ENCODE results near the gene UBE2B. TPM values are rescaled to one million over a fixed set of nuclear protein-coding genes. Genes with fewer than 3 reads are reported as not detected.

UBE2B gene
- total RNA-seq, 1 experiment from 2014 or later = 91.9 TPM

DNA sequence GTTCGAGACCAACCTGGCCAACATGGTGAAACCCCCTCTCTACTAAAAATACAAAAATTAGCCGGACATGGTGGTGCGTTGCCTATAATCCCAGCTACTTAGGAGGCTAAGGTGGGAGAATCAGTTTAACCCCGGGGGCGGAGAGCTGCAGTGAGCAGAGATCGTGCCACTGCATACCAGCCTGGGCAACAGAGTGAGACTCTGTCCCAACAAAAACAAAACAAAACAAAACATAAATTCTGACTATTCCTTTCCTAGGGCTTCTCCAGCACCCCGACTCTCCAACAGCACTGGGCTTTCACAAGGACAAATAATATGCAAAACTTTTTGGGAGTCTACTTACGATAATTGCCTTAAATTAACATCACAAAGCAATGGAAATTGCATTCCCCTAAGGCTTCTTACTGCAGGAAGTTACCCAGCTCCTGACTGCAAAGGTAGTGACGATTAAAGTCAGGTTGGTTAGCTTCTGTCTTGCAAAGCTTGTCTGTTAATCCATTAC, 56.2 kb downstream of the UBE2B start (continued):
- TF ChIP-seq, protein P1, sequence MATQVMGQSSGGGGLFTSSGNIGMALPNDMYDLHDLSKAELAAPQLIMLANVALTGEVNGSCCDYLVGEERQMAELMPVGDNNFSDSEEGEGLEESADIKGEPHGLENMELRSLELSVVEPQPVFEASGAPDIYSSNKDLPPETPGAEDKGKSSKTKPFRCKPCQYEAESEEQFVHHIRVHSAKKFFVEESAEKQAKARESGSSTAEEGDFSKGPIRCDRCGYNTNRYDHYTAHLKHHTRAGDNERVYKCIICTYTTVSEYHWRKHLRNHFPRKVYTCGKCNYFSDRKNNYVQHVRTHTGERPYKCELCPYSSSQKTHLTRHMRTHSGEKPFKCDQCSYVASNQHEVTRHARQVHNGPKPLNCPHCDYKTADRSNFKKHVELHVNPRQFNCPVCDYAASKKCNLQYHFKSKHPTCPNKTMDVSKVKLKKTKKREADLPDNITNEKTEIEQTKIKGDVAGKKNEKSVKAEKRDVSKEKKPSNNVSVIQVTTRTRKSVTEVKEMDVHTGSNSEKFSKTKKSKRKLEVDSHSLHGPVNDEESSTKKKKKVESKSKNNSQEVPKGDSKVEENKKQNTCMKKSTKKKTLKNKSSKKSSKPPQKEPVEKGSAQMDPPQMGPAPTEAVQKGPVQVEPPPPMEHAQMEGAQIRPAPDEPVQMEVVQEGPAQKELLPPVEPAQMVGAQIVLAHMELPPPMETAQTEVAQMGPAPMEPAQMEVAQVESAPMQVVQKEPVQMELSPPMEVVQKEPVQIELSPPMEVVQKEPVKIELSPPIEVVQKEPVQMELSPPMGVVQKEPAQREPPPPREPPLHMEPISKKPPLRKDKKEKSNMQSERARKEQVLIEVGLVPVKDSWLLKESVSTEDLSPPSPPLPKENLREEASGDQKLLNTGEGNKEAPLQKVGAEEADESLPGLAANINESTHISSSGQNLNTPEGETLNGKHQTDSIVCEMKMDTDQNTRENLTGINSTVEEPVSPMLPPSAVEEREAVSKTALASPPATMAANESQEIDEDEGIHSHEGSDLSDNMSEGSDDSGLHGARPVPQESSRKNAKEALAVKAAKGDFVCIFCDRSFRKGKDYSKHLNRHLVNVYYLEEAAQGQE (IDR thresholded peaks at IDR 0.05; ENCODE audit: low read depth) = no peak
- TF ChIP-seq SIN3A (IDR thresholded peaks at IDR 0.05; ENCODE audit: low read depth) = no peak
- no peak for TF ChIP-seq CBX3 (IDR thresholded peaks at IDR 0.05; ENCODE audit: low read depth)
- TF ChIP-seq POLR2A (IDR thresholded peaks at IDR 0.05; ENCODE audit: borderline replicate concordance, extremely low read depth, insufficient read depth, insufficient read length) = no peak
- TF ChIP-seq JUND (IDR thresholded peaks at IDR 0.05) = no peak
- no peak for TF ChIP-seq POLR2AphosphoS5 (IDR thresholded peaks at IDR 0.05; ENCODE audit: low read depth, low read length)

DNA sequence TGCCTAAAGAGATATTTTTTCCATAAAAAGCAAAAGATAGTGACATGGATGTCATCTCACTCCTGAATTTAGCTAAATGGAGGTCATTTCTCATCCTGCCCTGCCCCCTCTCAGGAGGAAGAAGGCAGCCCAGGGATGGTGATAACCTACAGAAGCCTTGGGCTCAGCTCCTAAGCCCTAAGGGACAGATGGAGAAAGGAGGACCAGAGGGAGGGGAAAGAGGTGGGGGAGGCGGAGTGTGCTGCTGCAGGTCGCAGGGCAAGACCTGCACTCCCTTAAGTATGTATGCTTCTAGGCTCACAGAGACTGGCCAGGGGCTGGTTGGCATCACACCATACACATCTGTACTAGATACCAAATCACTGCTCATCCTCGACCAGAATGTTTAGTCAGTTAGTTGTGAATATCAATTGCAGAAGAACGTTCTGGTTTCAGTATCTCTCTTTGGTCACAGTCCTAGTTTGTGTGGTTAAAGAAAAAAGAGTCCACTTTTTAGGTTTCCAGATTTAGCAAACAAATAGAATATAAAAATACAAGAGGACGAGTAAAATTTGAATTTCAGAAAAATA, 58.7 kb downstream of the UBE2B start:
- Histone ChIP-seq H3K79me2 (ENCODE audit: insufficient read depth, low read length) (no peaks in the 10 kb centered on the region), H3K36me3 (ENCODE audit: control insufficient read depth in 1 of 2, insufficient read depth in 2 of 2, low read length in 2 of 2) (no peaks in the 10 kb centered on the region), H3K9me2 (ENCODE audit: insufficient read depth) (no peaks in the 10 kb centered on the region), H3K27me3 (ENCODE audit: insufficient read depth, low read length) (no peaks in the 10 kb centered on the region), H3K9ac (ENCODE audit: low read length) (no peak overlapping the region), H3K4me2 (ENCODE audit: low read length) (no peak overlapping the region), H4K20me1 (ENCODE audit: insufficient read depth) (no peaks in the 10 kb centered on the region), H3K9me3 (ENCODE audit: control insufficient read depth in 1 of 2, insufficient read depth in 1 of 2, low read depth in 1 of 2, low read length in 2 of 2) (no peaks in the 10 kb centered on the region), H2AFZ (ENCODE audit: low read depth, low read length, poor library complexity, severe bottlenecking) (no peak overlapping the region), H3K4me1 (ENCODE audit: control insufficient read depth in 1 of 2, insufficient read depth in 2 of 2, low read length in 2 of 2) (peaks cover 0 to 8% of the 10 kb centered on the region in 2 experiments; a peak in 2 of 4 replicates), H3K4me3 (replicated peaks in 1 of 2; ENCODE audit: low read depth in 1 of 2, low read length in 2 of 2) (no peak overlapping the region), H3K27ac (ENCODE audit: low read depth, low read length) (no peak overlapping the region)
- intact Hi-C loops (cut with micrococcal nuclease) = no loop called here
- ChIA-PET POLR2A (no interaction called here), RAD21 (ENCODE audit: low non-redundant PET in 1 of 2, low total read pairs in 2 of 2, uncharacterized antibody in 2 of 2, unreplicated experiment in 2 of 2) (no interaction called here), CTCF (interaction anchor here (2.0 kb wide), 1 partner anchor 19 kb away, joined by 6 read pairs; the partner anchor contains the start of gene CDKN2AIPNL)
- no TSS peak for BruUV-seq (replicated peaks)
- no peak for ATAC-seq
- TF ChIP-seq ELF1 (IDR thresholded peaks at IDR 0.05; ENCODE audit: borderline replicate concordance, low read depth) (no peak), SP1 (IDR thresholded peaks at IDR 0.05; ENCODE audit: low read depth) (no peak), CEBPB (IDR thresholded peaks at IDR 0.05; ENCODE audit: low read depth) (no peak), ZFX (IDR thresholded peaks at IDR 0.05) (no peak), EZH2phosphoT487 (IDR thresholded peaks at IDR 0.05; ENCODE audit: borderline replicate concordance) (no peak), JUND (IDR thresholded peaks at IDR 0.05) (no peak), SRF (IDR thresholded peaks at IDR 0.05; ENCODE audit: low read depth) (no peak), CBX3 (IDR thresholded peaks at IDR 0.05; ENCODE audit: low read depth) (no peak), YY1 (IDR thresholded peaks at IDR 0.05; ENCODE audit: extremely low read depth, insufficient replicate concordance, low read depth, low read length) (no peak), ZNF274 (IDR thresholded peaks at IDR 0.05; ENCODE audit: low read depth, low read length) (no peak), EZH2 (IDR thresholded peaks at IDR 0.05) (no peak), SIN3A (IDR thresholded peaks at IDR 0.05; ENCODE audit: low read depth) (no peak), EGR1 (IDR thresholded peaks at IDR 0.05; ENCODE audit: low read depth) (no peak), POLR2AphosphoS5 (IDR thresholded peaks at IDR 0.05; ENCODE audit: low read depth, low read length) (no peak)
- DNase-seq (ENCODE audit: low read depth, low spot score) = no peak
